Cardiac septum (tissue), 1 donor: Measurements from ENCODE around the gene CMTM8. TPM values are rescaled to one million over a fixed set of nuclear protein-coding genes. Genes with fewer than 3 reads are reported as not detected.

Experiments used
- DNase-seq: peaks from one replicate; pipeline ENCODE4 v3.0.0-alpha.2; 2020; ENCODE audit warnings: low spot score
- intact Hi-C: fragments of 100-400 bp; cut with DNase I; formaldehyde crosslinking; loops from one replicate; pipeline ENCODE4 v1.14.0; 2022
- total RNA-seq: library from RNA; stranded (reverse); fragmentation: NEBNext Ultra II Directional; extraction: Animal tissue kit (Norgen Biotek cat#: 25700); gene quantifications from one replicate; pipeline ENCODE4 v1.2.1, GENCODE V29; 2021
- donor health status: DM: no; HTN: no; CAD: no.

Gene CMTM8
- total RNA-seq, 1 donor from 2014 or later: 5.5 TPM

DNA sequence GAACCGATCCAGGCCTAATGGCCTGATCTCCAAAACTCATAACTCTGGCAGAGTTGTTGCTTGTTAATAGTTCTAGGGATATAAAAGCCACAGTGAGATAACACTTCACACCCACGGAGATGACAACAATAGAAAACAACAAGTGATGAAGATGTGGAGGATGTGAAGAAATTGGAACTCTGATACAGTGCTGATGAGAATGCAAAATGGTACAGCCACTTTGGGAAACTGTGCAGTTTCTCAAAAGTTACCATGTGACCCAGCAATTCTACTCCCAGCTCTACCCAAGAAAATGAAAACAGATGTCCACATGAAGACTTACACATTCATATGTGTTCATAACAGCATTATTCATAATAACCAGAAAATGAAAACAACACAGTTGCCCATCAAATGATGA lies 157.0 kb downstream of the CMTM8 start:
- DNase-seq: no peak
- intact Hi-C loops: loop anchor here (5.0 kb wide), 1 partner anchor 218 kb away; no protein-coding TSS in a partner anchor

DNA sequence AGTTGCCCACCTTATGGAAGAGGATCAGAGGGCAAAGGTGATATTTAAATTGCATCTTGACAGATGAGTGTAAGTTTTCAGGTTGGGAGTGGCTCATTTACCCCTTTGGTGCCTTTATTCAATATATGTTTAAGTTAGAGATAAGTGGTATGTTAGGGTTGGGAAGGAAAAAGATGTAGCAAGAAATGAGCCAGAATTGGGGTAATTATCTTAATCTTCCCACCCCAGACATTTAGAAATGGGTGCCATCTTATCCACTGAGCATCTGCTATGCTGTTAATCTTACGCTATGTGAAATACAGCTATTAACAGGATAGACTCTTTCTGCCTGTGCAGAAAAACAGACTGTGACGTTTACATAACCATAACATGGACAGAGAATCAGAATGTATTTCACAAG lies 159.5 kb downstream of the CMTM8 start:
- intact Hi-C loops: loop anchor here (5.0 kb wide), 1 partner anchor 221 kb away; no protein-coding TSS in a partner anchor
- DNase-seq: no peak

DNA sequence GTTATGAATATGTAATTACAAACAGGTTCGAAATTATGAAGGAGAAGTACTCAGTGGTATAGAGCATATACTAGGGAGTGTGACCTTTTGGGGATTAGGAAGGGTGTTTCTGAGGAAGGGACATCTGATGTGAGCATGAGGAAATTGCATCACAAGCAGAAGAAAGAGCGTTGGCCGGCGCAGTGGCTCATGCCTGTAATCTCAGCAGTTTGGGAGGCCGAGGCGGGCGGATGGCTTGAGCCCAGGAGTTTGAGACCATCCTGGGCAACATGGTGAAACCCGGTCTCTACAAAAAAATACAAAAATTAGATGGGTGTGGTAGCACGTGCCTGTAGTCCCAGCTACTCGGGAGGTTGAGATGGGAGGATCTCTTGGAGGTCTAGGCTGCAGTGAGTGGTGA lies 160.1 kb downstream of the CMTM8 start:
- intact Hi-C loops: loop anchor here (5.0 kb wide), 1 partner anchor 221 kb away; no protein-coding TSS in a partner anchor
- no peak for DNase-seq

DNA sequence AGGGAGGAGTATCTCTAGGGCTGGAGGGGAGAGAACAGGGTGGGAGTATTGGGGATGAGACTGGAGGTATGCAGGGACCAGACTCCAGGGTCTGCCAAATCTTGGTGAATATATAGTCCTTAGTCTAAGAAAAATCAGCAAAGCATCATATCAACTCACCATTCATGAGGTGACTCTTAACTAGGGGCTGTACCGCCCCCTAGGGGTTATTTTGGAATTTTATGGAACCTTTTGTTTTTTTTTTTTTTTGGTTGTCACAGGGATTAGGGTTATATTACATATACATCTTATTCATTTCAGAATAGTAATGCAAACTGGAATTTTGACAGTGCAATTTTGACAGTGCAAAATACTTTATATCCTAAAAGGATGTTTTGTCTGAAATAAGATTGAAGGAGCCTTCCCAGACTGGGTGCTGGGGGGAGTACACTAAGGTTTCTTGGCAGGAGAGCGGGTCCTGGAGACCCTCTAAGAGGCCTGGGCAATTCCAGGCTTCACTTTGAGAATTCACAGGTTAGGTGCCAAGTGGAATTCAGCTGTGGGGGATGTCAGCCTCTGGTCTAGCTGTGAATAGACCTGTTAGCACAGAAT lies 160.6 kb downstream of the CMTM8 start:
- intact Hi-C loops: loop anchor here (5.0 kb wide), 1 partner anchor 222 kb away; no protein-coding TSS in a partner anchor

DNA sequence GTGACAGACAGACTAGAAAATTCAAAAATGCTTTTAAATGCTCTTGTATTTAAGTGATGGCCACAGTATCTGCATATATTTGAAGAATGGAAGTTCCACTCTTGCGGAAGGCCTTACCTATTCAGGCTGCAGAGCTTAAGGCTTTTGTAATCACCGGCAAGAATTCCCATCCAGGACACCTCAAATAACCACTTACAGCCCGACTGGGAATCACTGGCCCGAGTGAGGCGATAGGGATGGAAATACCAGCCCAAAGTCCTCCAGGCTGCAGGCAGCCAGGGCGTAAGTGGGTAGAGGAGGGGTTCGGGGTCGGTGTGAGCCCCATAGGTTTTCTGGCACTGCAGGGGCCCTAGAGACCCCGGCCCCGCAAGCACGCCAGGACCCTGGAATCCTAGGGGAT lies 162.6 kb downstream of the CMTM8 start:
- intact Hi-C loops: loop anchor here (2.0 kb wide), 1 partner anchor 68 kb away; no protein-coding TSS in a partner anchor

More for the DNA sequence above, 160.6 kb downstream of the CMTM8 start:
- DNase-seq: no peak

DNA sequence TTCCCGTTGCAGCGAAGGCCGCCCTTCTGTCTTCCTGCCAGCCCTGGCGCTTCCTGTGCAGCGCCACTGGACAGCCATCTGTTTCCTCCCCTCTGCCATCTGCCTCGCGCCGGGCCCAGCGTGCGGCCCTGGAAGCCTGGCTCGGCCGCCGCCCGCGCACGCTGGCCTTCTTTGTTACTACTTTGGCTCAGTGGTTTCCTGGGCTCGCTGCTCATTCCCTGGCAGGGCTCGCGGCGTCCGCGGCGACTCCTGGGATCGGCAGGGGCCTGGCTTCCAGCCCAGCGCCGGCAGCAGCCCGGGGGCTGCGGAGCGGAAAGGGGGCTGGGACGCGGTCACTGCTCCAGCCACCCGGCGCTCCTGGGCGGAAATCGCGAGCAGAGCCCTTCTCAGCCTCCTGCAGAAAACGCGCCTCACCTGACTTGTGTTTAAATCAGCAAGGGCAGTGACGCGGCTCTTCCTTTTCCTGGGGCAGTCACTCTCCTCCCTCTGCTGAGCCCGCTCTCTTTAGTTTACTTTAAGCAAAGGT lies 163.1 kb downstream of the CMTM8 start:
- intact Hi-C loops: loop anchor here (2.0 kb wide), 1 partner anchor 67 kb away; no protein-coding TSS in a partner anchor
- peak; percentile 90 for DNase-seq

More for the DNA sequence above, 162.6 kb downstream of the CMTM8 start:
- DNase-seq: no peak

DNA sequence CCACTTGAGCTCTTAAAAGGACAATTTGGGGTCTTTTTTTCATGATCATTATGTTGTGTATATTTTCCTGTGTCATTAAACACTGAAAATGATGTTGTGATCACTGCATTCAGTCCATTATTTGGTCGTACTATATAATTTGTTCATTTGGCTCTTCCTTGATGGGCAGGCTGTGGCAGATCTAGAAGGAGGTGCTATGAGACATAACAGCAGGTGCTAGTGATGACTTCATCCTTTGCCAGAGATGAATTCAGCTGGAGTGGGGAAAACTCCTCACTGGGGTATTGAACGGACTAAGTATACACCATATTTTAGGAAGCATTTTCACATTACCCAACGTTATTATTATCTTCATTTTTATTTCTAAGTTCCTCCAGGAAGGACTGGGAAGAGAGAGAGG lies 165.2 kb downstream of the CMTM8 start:
- no peak for DNase-seq
- intact Hi-C loops: no loop called here

DNA sequence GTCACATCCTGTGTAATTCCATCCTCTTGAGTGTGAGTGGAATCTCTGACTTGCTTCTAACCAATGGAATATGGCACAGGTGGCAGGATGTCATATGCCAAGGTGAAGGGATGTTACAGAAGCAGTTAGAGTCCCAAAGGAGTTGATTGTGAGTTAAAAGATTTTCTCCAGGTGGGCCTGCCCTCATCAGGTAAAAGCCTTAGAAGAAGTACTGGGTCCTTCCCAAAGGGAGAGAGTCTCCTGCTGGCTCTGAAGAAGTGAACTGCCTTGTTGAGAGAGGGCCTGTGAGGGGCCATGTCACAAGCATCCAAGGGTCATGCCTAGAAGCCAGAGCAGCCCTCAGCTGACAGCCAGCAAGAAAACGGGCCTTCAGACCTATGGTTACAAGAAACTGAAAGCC lies 166.2 kb downstream of the CMTM8 start:
- no peak for DNase-seq
- intact Hi-C loops: no loop called here

DNA sequence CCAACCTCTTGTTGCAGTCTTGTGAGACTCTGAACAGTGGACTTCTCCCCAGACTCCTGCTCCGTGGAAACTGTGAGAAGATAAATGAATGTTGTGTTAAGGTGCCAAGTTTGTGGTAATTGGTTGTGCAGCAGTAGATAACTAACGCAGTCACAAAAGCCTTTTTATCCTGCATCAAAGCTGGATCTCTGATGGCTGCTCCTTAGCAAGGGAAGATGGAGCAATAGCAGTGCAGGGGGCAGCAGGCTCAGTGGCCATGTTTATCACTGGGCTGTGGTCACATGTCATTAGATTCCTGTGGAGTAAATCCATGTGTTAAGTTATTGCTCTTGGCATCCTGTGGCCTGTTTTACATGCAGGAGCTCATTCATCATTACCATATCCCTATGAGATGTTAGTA lies 166.7 kb downstream of the CMTM8 start:
- intact Hi-C loops: no loop called here
- DNase-seq: no peak

DNA sequence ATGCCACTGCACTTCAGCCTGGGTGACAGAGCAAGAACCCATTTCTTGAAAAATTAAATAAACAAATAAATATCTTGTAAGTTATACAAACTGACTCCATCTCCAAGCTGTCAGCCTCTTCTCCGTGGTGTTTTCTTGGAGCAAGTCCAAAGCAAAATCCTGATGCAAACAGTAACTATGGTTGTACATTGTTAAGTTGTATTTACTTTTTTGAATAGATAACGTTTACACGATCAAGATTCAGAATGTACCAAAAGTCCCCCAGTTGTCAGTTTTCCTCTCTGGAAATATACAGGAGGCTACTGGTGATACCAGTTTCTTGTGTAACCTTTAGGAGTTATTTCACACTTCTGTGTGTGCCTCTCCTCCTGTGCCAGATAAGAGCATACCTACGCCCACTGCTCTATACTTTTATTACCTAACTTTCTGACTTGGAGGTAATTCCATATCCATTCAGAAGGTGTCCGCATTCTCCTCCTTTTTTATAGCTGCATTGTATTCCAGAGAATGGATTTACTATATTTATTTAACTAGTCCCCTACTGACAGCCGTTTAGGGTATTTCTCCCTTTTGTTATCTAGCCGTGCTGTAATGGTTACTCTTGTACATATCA lies 167.3 kb downstream of the CMTM8 start:
- intact Hi-C loops: no loop called here

DNA sequence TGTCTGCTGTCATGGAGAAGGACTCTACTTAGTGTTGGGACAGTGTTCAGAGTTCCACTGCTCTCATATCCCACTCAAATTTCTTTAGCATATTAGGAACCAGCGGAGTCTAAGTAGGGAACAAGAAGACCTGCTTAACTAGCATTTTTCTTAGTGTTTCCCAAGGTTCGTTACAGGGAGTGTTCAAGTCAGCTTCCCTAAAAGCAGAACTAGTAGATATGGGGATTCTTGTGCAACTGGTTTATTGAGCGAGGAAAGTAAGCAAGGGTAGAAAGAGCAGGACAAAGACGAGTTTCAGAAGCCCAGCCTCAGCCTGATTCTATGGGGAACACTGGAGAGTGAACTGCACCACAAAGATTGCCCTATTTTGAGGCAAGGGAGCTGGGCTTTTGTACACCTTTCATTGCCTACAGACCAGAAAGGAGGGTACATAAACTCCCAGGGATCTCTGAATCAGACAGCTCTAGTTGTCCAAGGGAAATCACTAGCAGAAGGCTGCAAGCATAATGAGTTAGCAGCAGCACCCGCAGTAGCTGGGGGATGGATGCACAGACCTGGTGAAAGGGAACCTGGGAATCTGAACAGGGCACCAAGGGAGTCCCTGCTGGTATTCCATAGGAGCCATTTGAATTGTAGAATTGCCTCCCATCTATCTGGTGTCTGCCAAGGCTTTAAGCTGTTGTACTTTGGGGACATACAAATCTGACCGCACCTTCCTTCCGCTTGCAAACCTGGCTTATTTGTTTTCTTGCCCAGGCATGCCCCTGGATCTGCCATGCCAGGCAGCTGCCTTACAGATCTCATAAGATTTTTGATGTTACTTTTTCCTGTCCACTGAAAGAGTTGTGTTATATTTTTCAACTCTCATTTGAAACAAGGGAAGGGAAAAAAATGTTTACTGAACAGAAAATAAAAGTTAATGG lies 168.3 kb downstream of the CMTM8 start:
- intact Hi-C loops: no loop called here
- no peak for DNase-seq

More for the DNA sequence above, 167.3 kb downstream of the CMTM8 start:
- no peak for DNase-seq

DNA sequence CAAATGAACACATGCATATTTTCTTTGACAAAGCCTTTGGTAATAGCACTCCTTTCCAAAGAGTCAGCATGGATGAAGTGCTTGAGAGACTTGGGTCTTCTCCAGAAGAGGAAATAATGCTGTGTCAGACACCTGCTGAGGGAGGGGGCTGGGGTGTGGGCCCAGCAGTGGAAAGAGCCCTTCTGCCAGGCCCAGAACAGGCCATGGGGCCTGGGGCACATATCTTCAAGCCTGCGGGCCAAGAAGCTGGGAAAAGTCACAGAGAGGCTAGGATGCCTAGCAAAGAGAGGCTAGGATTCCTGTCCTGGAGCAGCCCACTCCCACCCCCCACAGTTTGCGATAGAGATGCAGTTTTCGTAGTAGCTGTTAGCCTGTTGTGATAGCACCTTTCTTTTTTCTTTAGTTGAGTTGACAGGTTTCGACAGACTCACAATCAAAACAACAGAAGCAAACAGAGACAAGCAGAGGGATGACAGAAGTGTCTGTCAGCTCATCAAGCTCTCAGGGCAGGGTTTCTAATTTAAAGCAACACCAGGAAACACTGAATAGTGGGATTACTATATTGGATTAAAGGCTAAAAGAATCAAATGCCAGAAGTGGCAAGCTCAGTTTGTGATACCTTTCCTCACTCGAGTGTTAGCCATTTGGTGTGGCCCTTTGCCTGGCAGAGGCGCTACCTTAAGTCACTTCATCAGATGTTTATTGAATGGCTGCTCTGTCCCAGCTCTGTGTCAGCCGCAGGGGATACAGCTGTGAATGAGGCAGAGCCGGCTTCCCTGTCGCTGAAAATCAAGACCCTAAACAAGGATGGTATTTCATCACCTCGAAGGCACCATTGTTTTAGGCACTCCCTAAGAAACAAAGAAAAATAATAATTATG lies 172.1 kb downstream of the CMTM8 start:
- intact Hi-C loops: no loop called here
- no peak for DNase-seq

DNA sequence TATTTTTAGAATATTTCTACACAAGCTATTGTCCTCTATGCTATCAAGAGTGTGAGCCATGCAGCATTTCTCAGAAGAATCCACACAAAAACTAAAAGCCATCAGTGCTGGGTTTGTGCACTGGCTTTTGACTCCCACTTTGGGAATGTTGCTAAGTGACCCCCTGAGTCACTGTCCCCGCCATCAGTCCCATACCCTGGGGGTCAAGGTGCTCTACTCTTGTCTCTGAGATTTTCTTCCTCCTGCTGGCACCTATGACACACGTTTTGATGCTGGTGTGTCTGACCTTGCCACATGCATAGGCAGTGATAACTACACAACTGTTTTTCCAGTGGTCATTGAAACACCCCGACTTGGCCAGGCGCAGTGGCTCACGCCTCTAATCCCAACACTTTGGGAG lies 173.0 kb downstream of the CMTM8 start:
- intact Hi-C loops: no loop called here
- no peak for DNase-seq

DNA sequence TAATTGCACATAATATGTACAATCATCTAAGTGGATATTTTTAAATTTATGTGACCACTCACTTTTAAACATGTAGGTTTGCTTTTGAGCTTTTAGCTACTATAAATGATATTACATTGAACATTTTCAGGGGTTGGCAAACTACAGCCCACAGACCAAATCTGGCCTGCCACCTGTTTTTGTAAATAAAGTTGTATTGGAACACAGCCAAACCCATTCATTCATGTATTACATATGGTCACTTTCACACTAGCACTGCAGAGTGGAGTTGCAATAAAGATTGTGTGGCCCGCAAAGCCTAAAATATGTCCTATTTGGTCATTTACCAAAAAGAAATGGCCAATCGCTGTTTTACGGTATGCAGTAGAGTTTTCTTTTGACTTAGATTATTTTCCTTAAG lies 174.4 kb downstream of the CMTM8 start:
- intact Hi-C loops: no loop called here
- DNase-seq: no peak

DNA sequence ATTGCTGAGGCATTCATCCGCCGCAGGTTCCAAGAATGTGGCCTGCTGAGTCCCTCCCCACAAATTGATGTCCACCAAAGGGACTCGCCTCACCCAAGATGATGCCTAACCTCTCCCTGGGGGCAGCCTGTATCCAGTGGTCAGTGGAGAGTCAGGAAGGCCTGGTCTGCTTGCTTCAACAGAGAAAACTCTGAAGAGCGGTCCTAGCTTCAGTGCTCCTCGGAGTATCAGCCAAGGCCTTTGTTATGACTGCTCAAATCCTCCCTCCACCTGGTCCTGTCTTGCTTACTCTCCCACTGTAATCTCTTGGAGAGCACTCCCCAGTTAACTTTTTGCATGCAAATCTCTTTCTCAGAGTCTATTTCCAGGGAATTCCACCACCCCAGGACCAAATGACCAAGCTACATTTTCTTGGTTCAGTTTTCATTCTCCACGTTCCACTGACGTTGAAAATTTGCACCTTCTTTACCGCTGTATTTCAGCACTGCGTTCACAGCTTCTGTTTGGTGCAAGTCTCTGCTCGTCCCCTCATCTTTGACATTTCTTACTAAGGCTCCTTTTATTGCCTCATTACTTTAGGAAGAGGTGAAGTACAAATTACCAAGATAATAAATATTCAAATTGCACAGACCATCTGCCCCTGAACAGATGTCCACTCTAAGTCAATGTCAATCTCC lies 175.5 kb downstream of the CMTM8 start:
- intact Hi-C loops: no loop called here
- no peak for DNase-seq

DNA sequence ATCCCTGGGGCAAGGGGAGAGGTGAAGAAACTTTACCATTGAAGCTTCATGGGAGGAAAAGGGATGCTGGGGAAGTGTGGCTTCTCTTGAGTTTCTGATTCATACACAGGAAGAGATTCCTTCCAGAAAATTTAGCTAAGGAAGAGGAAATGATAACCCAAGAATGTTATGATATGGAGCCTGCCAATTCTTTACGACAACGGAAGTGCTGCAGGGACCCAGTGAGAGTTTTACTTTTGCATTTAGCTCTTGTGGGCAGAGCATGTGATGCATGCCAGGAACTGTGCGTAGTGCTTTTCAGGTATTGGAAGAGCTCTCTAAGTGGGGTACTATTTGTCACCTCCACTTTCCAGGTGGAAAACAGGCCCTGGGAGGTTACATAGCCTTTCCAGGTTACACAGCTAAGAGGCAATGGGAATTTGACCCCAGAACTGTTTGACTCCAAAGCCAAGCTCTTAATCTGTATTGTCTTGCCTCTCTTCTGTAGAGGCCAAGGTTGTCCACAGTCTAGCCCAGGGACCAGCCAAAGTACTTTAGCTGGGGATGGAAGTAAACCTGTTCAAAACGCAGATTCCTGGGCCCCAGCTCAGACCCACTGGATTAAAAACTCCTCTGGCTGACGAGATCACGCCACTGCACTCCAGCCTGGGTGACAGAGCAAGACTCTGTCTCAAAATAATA lies 176.2 kb downstream of the CMTM8 start:
- intact Hi-C loops: no loop called here
- no peak for DNase-seq

DNA sequence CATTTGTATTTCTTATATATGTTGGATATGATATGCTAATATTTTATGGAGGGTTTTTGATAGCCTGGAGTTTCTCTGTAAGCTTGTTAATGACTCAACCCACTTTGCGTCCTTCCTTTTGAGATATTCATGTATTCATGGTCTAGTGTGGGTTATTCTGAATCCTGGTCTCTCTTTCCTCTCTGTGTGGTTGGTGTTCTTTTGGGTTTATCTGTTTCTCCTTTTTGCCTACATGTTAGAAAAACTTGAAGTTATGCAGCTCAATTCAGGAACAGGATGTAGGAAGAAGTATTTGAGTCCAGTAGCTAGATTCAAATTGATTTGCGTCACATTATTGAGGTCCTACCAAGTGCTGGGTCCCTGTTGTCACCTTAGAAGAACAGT lies 181.3 kb downstream of the CMTM8 start:
- no peak for DNase-seq
- intact Hi-C loops: no loop called here
